ENCODE results near the gene ACP5. TPM values are rescaled to one million over a fixed set of nuclear protein-coding genes. Genes with fewer than 3 reads are reported as not detected.
"Not testable (repeated sequence)": the region's sequence is repeated elsewhere in the genome, so short reads cannot be mapped to it uniquely, and the experiment has no call there.

The ACP5 gene
- polyA plus RNA-seq, 1 experiment = 2.6 TPM

DNA sequence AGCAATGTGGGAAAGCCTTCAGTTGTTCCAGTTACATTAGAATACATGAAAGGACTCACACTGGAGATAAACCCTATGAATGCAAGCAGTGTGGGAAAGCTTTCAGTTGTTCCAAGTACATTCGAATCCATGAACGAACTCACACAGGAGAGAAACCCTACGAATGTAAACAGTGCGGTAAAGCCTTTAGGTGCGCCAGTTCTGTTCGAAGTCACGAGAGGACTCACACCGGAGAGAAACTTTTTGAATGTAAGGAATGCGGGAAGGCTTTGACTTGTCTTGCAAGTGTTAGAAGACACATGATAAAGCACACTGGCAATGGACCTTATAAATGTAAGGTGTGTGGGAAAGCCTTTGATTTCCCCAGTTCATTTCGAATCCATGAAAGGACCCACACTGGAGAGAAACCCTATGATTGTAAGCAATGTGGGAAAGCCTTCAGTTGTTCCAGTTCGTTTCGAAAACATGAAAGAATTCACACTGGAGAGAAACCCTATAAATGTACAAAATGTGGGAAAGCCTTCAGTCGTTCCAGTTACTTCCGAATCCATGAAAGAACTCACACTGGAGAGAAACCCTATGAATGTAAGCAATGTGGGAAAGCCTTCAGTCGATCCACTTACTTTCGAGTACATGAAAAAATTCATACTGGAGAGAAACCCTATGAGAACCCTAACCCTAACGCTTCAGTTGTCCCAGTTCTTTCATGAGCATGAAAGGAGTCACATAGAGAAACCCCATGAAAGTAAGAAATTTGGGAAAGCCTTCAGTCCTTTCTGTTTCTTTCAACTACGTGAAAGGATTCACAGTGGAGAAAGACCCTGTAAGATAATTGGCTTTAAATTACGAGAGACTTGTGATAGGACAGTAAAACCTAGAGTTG lies 40.0 kb upstream of the ACP5 start:
- CTCF ChIA-PET = no interaction called here
- no peak for DNase-seq (ENCODE audit: low read depth)
- TF ChIP-seq, protein P1, sequence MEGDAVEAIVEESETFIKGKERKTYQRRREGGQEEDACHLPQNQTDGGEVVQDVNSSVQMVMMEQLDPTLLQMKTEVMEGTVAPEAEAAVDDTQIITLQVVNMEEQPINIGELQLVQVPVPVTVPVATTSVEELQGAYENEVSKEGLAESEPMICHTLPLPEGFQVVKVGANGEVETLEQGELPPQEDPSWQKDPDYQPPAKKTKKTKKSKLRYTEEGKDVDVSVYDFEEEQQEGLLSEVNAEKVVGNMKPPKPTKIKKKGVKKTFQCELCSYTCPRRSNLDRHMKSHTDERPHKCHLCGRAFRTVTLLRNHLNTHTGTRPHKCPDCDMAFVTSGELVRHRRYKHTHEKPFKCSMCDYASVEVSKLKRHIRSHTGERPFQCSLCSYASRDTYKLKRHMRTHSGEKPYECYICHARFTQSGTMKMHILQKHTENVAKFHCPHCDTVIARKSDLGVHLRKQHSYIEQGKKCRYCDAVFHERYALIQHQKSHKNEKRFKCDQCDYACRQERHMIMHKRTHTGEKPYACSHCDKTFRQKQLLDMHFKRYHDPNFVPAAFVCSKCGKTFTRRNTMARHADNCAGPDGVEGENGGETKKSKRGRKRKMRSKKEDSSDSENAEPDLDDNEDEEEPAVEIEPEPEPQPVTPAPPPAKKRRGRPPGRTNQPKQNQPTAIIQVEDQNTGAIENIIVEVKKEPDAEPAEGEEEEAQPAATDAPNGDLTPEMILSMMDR (IDR thresholded peaks at IDR 0.05; ENCODE audit: insufficient read depth, low read depth, low read length) = no peak
- Histone ChIP-seq H3K36me3 (ENCODE audit: control insufficient read depth, insufficient read depth, low read length) (peaks cover 18% of the 10 kb centered on the region), H3K27me3 (ENCODE audit: control insufficient read depth, insufficient read depth, low read length) (no peaks in the 10 kb centered on the region), H3K4me3 (ENCODE audit: low read depth, low read length) (no peak overlapping the region)
- POLR2A ChIA-PET = no interaction called here

DNA sequence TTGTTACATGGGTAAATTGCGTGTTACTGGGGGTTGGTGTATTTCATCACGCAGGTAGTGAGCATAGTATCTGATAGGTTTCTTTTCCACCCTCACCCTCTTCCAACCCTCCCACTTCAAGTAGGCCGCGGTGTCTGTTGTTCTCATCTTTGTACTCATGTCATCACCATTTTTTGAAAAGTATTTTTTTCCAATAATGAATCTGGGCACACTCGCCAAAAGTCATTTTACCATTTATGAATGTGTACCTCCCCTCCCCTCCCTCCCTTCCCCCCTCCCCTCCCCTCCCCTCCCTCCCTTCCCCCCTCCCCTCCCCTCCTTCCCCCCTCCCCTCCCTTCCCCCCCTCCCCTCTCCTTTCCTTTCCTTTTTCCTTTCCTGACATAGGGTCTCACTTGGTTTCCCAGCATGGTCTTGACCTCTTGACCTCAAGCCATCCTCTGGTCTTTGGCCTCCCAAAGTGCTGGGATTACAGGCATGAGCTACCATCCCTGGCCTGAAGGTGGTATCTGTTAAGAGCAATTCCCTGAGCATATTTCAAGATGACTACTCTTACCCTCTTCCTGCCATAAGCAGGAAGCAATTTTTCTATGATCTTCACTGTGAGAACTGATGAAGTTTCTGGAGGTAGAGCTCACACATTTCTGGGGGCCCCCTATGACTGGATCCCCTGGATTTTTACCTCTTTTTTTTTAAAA lies 35.5 kb upstream of the ACP5 start:
- DNase-seq (ENCODE audit: low read depth) = no peak
- Histone ChIP-seq H3K36me3 (ENCODE audit: control insufficient read depth, insufficient read depth, low read length) (peaks cover 15% of the 10 kb centered on the region), H3K27me3 (ENCODE audit: control insufficient read depth, insufficient read depth, low read length) (no peaks in the 10 kb centered on the region), H3K4me3 (ENCODE audit: low read depth, low read length) (no peak overlapping the region)
- TF ChIP-seq, protein P1 (IDR thresholded peaks at IDR 0.05; ENCODE audit: insufficient read depth, low read depth, low read length) = no peak
- ChIA-PET POLR2A (no interaction called here), CTCF (interaction anchor here (0.6 kb wide), 1 partner anchor 311 kb away, joined by 4 read pairs; no protein-coding TSS in a partner anchor)

DNA sequence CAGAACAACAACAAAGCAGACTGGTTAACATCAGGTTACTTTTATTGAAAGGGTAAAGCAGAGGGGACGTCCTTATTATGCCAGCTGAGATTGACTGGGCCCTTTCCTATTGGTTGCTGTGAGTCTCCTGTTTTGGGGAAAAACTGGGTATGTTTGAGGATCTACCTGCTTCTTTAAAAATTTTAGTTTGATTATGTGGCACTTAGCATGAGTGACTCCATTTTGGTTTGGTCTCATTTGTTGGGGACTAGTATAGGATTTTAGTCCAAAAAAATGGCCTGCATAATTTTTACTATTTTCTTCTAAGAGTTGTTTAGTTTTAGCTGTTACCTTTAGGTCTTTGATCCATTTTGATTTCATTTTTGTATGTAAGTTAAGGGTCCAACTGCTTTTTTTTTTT lies 34.3 kb upstream of the ACP5 start:
- peaks cover 7% of the 10 kb centered on the region for H3K36me3 ChIP-seq (ENCODE audit: control insufficient read depth, insufficient read depth, low read length)
- TF ChIP-seq, protein P1 (IDR thresholded peaks at IDR 0.05; ENCODE audit: insufficient read depth, low read depth, low read length) = no peak
- no peaks in the 10 kb centered on the region for H3K27me3 ChIP-seq (ENCODE audit: control insufficient read depth, insufficient read depth, low read length)
- no peak for DNase-seq (ENCODE audit: low read depth)
- ChIA-PET POLR2A (no interaction called here), CTCF (interaction anchor here (1.3 kb wide), 1 partner anchor 12 kb away, joined by 5 read pairs; no protein-coding TSS in a partner anchor)
- no peak overlapping the region for H3K4me3 ChIP-seq (ENCODE audit: low read depth, low read length)

DNA sequence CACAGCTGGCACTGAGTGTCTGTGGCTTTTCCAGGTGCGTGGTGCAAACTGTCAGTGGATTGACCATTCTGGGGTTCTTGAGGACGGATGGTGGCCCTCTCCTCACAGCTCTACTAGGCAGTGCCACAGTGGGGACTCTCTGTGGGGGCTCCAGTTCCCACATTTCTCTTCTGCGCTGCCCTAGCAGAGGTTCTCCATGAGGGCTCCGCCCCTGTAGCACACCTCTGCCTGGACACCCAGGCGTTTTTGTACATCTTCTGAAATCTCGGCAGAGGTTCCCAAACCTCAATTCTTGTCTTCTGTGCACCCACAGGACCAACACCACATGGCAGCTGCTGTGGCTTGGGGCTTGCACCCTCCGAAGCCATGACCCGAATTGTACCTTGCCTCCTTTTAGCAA lies 29.0 kb upstream of the ACP5 start:
- ChIA-PET POLR2A (no interaction called here), CTCF (interaction anchor here (0.6 kb wide), 1 partner anchor 19 kb away, joined by 3 read pairs; no protein-coding TSS in a partner anchor)
- H3K27me3 ChIP-seq (ENCODE audit: control insufficient read depth, insufficient read depth, low read length) = no peaks in the 10 kb centered on the region
- TF ChIP-seq, protein P1 (IDR thresholded peaks at IDR 0.05; ENCODE audit: insufficient read depth, low read depth, low read length) = no peak
- no peak for DNase-seq (ENCODE audit: low read depth)
- H3K4me3 ChIP-seq (ENCODE audit: low read depth, low read length) = no peak overlapping the region
- peaks cover 2% of the 10 kb centered on the region for H3K36me3 ChIP-seq (ENCODE audit: control insufficient read depth, insufficient read depth, low read length)

DNA sequence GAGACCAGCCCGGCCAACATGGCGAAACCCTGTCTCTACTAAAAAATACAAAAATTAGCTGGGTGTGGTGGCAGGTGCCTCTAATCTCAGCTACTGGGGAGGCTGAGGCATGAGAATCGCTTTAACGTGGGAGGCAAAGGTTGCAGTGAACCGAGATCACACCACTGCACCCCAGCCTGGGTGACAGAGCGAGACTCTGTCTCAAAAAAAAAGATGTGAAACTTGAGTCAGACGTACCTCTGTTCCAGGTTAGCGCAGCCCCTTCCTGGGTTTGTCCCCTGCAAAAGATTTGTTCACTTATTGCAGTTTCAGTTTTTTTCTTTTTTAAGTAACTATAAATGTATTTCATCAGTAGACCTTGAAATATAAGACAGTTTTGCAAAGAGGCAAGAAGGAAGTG lies 22.3 kb upstream of the ACP5 start:
- CTCF ChIA-PET = interaction anchor here (0.6 kb wide), 1 partner anchor 382 kb away, joined by 3 read pairs; no protein-coding TSS in a partner anchor
- DNase-seq (ENCODE audit: low read depth); POLR2A ChIA-PET; H3K4me3 ChIP-seq (ENCODE audit: low read depth, low read length); H3K27me3 ChIP-seq (ENCODE audit: control insufficient read depth, insufficient read depth, low read length); H3K36me3 ChIP-seq (ENCODE audit: control insufficient read depth, insufficient read depth, low read length): not testable (repeated sequence)

Measured in BJ (cell line).